Measurements from ENCODE around the gene MGAM2. TPM values are rescaled to one million over a fixed set of nuclear protein-coding genes. Genes with fewer than 3 reads are reported as not detected.

MGAM2 gene
- total RNA-seq, 1 donor from 2014 or later: not detected

GRCh38 chr7:142231716-142232115 is 120.2 kb downstream of the MGAM2 start:
- Histone ChIP-seq H3K36me3 (ENCODE audit: control insufficient read depth, insufficient read depth, low read length) (no peaks in the 10 kb centered on the region), H3K27me3 (ENCODE audit: control insufficient read depth, insufficient read depth, low read length) (no peaks in the 10 kb centered on the region), H3K4me3 (ENCODE audit: low read depth, low read length) (no peak overlapping the region)
- FAIRE-seq (no peak), DNase-seq (ENCODE audit: low read depth) (no peak)
- TF ChIP-seq, protein P1, sequence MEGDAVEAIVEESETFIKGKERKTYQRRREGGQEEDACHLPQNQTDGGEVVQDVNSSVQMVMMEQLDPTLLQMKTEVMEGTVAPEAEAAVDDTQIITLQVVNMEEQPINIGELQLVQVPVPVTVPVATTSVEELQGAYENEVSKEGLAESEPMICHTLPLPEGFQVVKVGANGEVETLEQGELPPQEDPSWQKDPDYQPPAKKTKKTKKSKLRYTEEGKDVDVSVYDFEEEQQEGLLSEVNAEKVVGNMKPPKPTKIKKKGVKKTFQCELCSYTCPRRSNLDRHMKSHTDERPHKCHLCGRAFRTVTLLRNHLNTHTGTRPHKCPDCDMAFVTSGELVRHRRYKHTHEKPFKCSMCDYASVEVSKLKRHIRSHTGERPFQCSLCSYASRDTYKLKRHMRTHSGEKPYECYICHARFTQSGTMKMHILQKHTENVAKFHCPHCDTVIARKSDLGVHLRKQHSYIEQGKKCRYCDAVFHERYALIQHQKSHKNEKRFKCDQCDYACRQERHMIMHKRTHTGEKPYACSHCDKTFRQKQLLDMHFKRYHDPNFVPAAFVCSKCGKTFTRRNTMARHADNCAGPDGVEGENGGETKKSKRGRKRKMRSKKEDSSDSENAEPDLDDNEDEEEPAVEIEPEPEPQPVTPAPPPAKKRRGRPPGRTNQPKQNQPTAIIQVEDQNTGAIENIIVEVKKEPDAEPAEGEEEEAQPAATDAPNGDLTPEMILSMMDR (IDR thresholded peaks at IDR 0.05; ENCODE audit: insufficient read depth, low read length, severe bottlenecking): no peak

GRCh38 chr7:142240546-142240945 is 129.0 kb downstream of the MGAM2 start:
- Histone ChIP-seq H3K4me3 (ENCODE audit: low read depth, low read length) (no peak overlapping the region), H3K27me3 (ENCODE audit: control insufficient read depth, insufficient read depth, low read length) (no peaks in the 10 kb centered on the region), H3K36me3 (ENCODE audit: control insufficient read depth, insufficient read depth, low read length) (no peaks in the 10 kb centered on the region)
- FAIRE-seq (no peak), DNase-seq (ENCODE audit: low read depth) (no peak)
- TF ChIP-seq, protein P1 (IDR thresholded peaks at IDR 0.05; ENCODE audit: insufficient read depth, low read length, severe bottlenecking): no peak

GRCh38 chr7:142243823-142244222 is 132.3 kb downstream of the MGAM2 start:
- Histone ChIP-seq H3K4me3 (ENCODE audit: low read depth, low read length) (no peak overlapping the region), H3K36me3 (ENCODE audit: control insufficient read depth, insufficient read depth, low read length) (no peaks in the 10 kb centered on the region), H3K27me3 (ENCODE audit: control insufficient read depth, insufficient read depth, low read length) (no peaks in the 10 kb centered on the region)
- TF ChIP-seq, protein P1 (IDR thresholded peaks at IDR 0.05; ENCODE audit: insufficient read depth, low read length, severe bottlenecking): no peak
- DNase-seq (ENCODE audit: low read depth): no peak
- FAIRE-seq: no peak

GRCh38 chr7:142248166-142249160 is 136.9 kb downstream of the MGAM2 start:
- DNase-seq (ENCODE audit: low read depth) (no peak), FAIRE-seq (no peak)
- H3K36me3 ChIP-seq (ENCODE audit: control insufficient read depth, insufficient read depth, low read length): no peaks in the 10 kb centered on the region
- TF ChIP-seq, protein P1 (IDR thresholded peaks at IDR 0.05; ENCODE audit: insufficient read depth, low read length, severe bottlenecking): no peak
- no peak overlapping the region for H3K4me3 ChIP-seq (ENCODE audit: low read depth, low read length)
- no peaks in the 10 kb centered on the region for H3K27me3 ChIP-seq (ENCODE audit: control insufficient read depth, insufficient read depth, low read length)

DNA sequence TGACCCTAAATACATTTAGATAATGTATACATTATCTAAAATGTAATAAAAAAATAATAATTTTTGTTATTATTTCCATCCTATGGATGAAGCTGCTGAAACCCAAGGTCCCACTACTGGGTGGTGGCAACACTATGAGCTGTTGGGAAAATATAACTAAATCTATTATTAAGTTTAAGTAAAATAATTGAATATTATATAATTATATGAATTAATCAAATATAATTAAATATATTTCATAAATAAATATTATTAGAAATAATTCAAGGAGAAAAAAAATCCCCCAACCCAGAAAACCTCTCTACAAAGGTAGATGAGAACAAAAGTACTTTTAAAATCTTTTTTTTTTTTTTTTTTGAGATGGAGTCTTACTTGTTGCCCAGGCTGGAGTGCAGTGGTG is 138.4 kb downstream of the MGAM2 start:
- Histone ChIP-seq H3K27me3 (ENCODE audit: control insufficient read depth, insufficient read depth, low read length) (no peaks in the 10 kb centered on the region), H3K4me3 (ENCODE audit: low read depth, low read length) (no peak overlapping the region), H3K36me3 (ENCODE audit: control insufficient read depth, insufficient read depth, low read length) (no peaks in the 10 kb centered on the region)
- TF ChIP-seq, protein P1 (IDR thresholded peaks at IDR 0.05; ENCODE audit: insufficient read depth, low read length, severe bottlenecking): no peak
- DNase-seq (ENCODE audit: low read depth): no peak
- no peak for FAIRE-seq

Measured in bronchial epithelial cell (primary cell).